Inflammatory macrophage (primary cell): Measurements from ENCODE around the gene NTSR2.

Source experiments
- DNase-seq, 2 donors: peaks; one replicate each; pipeline ENCODE4 v3.0.0-alpha.2; 2020 to 2022

Gene NTSR2

GRCh38 chr2:11622611-11623010, 47.4 kb downstream of the NTSR2 start:
- DNase-seq, result no peak

DNA sequence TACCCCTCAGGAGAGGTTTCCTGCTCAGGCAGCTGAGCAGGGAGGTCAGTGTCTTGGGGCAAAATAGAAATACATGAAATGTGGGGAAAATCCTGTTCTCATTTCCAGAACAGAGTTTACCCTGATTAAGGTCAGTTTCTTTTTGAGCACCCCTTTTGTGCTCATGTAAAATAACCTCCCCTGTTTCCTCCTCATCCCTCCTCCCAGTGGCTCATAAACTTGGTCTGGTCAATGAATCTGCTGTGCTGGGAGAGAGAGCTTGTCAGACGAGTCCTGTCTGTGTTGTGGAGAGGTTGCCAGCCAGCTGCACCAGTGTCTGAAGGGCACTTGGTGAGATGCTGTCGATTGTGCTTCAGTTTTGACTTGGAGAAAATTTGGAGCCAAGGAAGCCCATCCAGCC, 48.6 kb downstream of the NTSR2 start:
- no peak for DNase-seq

GRCh38 chr2:11618708-11619062, 51.3 kb downstream of the NTSR2 start:
- no peak for DNase-seq

DNA sequence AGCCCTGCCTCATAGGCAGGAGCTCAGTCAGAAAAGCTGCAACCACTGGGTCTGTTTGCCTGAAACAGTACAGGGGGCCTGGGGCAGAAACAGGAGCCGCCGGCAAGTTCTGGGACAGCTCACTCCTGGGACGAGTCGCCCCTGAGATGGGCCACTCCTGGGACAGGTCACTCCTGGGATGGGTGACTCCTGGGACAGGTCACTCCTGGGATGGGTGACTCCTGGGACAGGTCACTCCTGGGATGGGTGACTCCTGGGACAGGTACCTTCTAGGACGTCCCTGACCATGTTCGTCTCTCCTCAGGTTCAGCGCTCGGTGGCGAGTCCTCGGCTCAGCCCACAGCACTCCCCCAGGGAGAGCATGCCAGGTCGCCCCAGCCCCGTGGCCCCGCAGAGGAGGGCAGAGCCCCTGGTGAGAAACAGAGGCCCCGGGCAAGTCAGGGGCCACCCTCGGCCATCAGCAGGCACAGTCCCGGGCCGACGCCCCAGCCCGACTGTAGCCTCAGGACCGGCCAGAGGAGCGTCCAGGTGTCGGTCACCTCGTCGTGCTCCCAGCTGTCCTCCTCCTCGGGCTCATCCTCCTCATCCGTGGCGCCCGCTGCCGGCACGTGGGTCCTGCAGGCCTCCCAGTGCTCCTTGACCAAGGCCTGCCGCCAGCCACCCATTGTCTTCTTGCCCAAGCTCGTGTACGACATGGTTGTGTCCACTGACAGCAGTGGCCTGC, 51.8 kb downstream of the NTSR2 start:
- DNase-seq, result no peak

DNA sequence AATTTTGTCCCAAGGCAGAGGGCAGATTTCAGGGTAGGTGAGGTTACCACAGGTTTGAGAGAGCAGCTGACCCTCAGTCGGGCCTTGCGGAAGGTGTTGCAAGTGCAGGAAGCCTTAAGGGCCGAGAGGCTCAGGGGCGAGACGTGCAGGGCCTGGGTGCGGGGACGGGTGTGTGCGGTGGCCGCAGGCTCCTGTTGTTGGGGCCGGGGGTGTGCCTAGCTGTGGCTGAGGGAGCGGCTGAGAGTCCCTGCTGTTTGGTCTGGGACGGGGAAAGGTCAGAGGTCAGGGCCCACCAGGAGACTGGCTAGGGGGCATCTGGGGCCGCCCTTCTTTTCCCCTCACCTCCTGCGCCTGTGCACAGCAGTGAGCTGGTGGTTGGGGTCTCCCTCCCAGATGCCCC, 52.5 kb downstream of the NTSR2 start:
- no peak for DNase-seq

GRCh38 chr2:11616851-11617415, 53.1 kb downstream of the NTSR2 start:
- no peak for DNase-seq

GRCh38 chr2:11616097-11616687, 53.8 kb downstream of the NTSR2 start:
- DNase-seq, result no peak

DNA sequence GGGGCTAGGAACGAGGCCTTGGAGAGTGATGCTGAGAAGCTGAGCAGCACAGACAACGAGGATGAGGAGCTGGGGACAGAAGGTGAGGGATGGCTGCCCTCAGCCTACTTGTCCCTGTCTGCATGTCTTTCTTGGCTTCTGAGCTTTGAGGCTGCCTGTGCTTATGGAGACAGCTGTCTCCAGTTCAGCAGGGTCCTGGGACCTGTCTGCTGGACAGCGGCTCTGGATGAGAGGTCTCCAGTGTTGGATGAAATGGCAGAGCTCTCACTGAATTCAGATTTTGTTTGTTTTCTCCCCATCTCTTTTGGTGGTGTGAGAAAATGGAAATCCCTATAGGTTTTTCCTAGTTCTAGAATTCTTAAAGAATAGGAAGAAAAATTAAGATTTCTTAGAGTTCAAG, 54.8 kb downstream of the NTSR2 start:
- DNase-seq, result no peak

DNA sequence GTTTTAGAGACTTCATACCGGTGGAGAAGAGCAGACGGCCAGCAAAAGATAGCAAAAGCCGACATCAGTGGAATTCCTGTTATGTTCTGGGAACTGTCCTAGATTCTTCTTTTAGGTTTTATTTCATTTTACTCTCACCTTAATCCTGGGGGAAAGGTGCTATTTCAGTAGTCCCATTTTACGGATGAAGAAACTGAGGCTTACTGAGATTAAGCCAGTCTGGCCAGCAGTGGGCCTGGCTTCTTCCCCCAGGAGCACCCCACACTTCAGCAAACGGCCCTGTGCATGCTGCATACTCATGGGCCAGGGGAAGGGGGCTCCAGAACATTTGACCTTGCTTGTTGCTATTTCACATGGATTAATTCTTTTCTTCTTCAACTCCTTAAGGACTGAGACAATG, 56.7 kb downstream of the NTSR2 start:
- no peak for DNase-seq

DNA sequence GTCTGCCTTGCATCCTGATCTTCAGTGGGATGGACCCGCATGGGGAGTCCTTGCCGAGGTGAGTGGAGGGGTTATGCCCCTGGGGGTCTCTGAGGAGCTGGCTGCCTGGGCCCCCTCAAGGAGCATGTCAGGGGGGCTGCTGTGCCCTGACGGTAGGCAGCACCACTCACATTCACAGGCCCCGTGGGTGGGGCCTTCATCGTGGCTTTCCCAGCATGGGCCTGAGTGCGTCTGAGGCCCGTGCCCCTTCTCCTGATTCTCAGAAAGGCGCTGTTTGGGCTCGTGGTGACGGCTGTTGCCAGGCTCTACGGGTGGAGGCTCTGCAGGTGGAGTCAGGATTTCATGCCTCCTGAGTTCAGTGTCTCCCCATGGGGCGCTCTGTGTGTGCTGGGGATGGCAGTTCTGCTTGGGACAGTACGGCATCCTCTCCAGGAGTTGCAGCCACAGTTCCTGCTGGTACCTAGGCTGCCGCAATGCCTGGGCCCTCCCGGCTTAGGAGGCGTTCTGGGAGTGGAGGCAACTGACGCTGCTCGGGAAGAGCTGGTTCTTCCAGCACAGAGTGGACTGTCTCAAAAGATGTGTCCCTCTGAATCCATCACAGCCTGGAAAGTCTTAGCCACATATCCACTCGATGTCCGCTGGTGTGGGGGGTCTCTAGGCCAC, 57.3 kb downstream of the NTSR2 start:
- DNase-seq, result no peak

GRCh38 chr2:11611251-11611650, 58.7 kb downstream of the NTSR2 start:
- DNase-seq, result no peak

- DNase-seq, result no peak
Observed at GRCh38 chr2:11610624-11611242, 59.3 kb downstream of the NTSR2 start.
